ENCODE data around the gene SLC22A23.

- no peak for TF ChIP-seq CTCF (IDR thresholded peaks at IDR 0.05; ENCODE audit: insufficient read depth, low read depth, low read length)
- TF ChIP-seq EZH2 (IDR thresholded peaks at IDR 0.05; ENCODE audit: insufficient read depth, low read length) = no peak
These were observed 138.6 kb downstream of the SLC22A23 start for GRCh38 chr6:3318226-3318625.
